Measurements from ENCODE around the gene CAND2.
"Not testable (repeated sequence)": the region's sequence is repeated elsewhere in the genome, so short reads cannot be mapped to it uniquely, and the experiment has no call there.

The CAND2 gene

GRCh38 chr3:12772462-12772861 lies 24.0 kb upstream of the CAND2 start:
- DNase-seq = no peak

- no peak for DNase-seq
These were observed 23.3 kb upstream of the CAND2 start for GRCh38 chr3:12773030-12773709.

- DNase-seq = no peak
These were observed 22.8 kb upstream of the CAND2 start for GRCh38 chr3:12773710-12774086.

- DNase-seq = no peak
These were observed 21.9 kb upstream of the CAND2 start for GRCh38 chr3:12774619-12775018.

- no peak for DNase-seq
These were observed 21.3 kb upstream of the CAND2 start for GRCh38 chr3:12775226-12775625.

GRCh38 chr3:12775970-12776369 lies 20.5 kb upstream of the CAND2 start:
- DNase-seq = not testable (repeated sequence)

GRCh38 chr3:12777171-12777570 lies 19.3 kb upstream of the CAND2 start:
- no peak for DNase-seq

- no peak for DNase-seq
These were observed 15.7 kb upstream of the CAND2 start for GRCh38 chr3:12780751-12781150.

- DNase-seq = peak in 1 of 2 experiments; percentile 21
These were observed 14.2 kb upstream of the CAND2 start for GRCh38 chr3:12782172-12782815.

GRCh38 chr3:12785096-12785495 lies 11.4 kb upstream of the CAND2 start:
- DNase-seq = no peak

- DNase-seq = peak; percentile 33 to 62
These were observed 9.1 kb upstream of the CAND2 start for GRCh38 chr3:12787346-12787745.

- not testable (repeated sequence) for DNase-seq
These were observed 8.4 kb upstream of the CAND2 start for GRCh38 chr3:12787967-12788690.

GRCh38 chr3:12791430-12791829 lies 5.0 kb upstream of the CAND2 start:
- no peak for DNase-seq

- no peak for DNase-seq
These were observed 2.8 kb upstream of the CAND2 start for GRCh38 chr3:12793701-12794100.

- DNase-seq = no peak
These were observed 828 bp downstream of the CAND2 start for GRCh38 chr3:12797124-12797891.

GRCh38 chr3:12797892-12798558 lies 1.5 kb downstream of the CAND2 start:
- no peak for DNase-seq

GRCh38 chr3:12798559-12799179 lies 2.2 kb downstream of the CAND2 start:
- DNase-seq = no peak

GRCh38 chr3:12799525-12800440 lies 3.3 kb downstream of the CAND2 start:
- DNase-seq = no peak

- no peak for DNase-seq
These were observed 6.9 kb downstream of the CAND2 start for GRCh38 chr3:12803371-12803770.

- no peak for DNase-seq
These were observed 10.6 kb downstream of the CAND2 start for GRCh38 chr3:12807066-12807465.
